ENCODE results near the gene TSPAN16. TPM values are rescaled to one million over a fixed set of nuclear protein-coding genes. Genes with fewer than 3 reads are reported as not detected.
A peak's percentile ranks its signal among the peaks of the same experiment; 100 is the strongest.
"Not testable (repeated sequence)": the region's sequence is repeated elsewhere in the genome, so short reads cannot be mapped to it uniquely, and the experiment has no call there.

Gene TSPAN16
- total and polyA plus RNA-seq, 10 donors = not detected

DNA sequence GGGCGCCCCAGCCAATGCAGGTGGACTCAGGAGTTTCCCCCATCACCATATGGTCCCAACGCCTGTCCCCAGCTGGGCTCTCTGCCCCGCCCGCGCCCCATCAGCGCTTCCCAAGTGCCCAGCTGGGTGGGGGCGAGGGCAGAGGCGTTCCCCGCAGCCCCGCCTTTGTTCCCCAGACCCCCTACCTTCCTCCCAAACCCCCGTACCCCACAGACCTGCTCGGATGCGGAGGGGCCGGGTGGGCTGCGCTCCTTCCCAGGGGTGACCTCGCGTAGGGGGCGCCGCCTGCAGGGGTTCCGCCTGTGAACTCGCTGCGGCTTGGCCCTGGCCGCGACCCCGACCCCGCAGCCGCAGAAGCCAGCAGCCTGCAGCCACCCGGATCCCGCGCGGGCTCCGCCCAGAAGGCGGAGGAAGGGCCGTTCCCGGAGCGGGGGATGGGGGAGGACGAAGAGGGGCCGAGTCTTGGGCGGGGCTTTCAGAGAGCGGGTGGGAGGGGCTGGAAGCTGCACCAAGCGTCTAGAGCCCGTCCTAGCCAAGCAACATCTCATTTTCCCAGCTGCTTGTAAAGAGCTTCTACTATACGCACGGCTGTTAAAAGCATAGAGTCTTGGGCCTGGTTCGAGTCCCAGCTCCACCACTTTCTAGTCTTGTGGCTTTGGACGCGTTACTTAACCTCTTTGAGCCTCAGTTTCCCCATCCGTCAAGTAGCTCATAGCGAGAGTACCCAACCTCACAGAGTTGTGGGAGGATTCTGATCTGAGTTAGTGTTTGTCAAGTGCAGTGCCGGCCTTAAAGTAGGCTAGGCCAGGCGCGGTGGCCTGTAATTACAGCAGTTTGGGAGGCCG lies 43.5 kb downstream of the TSPAN16 start, which contains the start of gene RAB3D:
RAB3D (minus strand) TSS at position 404 of the 845 bp plus-strand sequence. CDS start 2,258 bp downstream, outside the sequence.
- peak; percentile 98 for DNase-seq
- no peaks in the 10 kb centered on the region for H3K27me3 ChIP-seq (replicated peaks in 1 of 7)
- WGBS, 5 donors = 5 to 26% (median 7%) methylated on average over 11 to 53 of the region's 53 CpGs
- peak within 1 kb of the TSS; percentile 53 to 96 (median 82) for H3K27ac ChIP-seq
- H3K4me1 ChIP-seq = peaks cover 18 to 73% (median 47%) of the 10 kb centered on the region in 6 donors
- intact Hi-C loops (cut with DNase I; ENCODE audit: low total_unique reads) = no loop called here
- H3K36me3 ChIP-seq = peaks cover 0 to 51% (median 21%) of the 10 kb centered on the region in 6 donors
- H3K9me3 ChIP-seq = peaks cover 0 to 6% (median 0%) of the 10 kb centered on the region in 8 donors
- TF ChIP-seq CTCF (IDR thresholded peaks at IDR 0.05 in 8 of 11, conservative IDR thresholded peaks at IDR 0.05 in 3 of 11) (peak in 1 of 11 experiments; percentile 21), POLR2AphosphoS5 (IDR thresholded peaks at IDR 0.05) (peak; percentile 90 to 94 (median 92)), POLR2A (IDR thresholded peaks at IDR 0.05) (peak in 2 of 3 donors; percentile 31 to 41)
- peak within 1 kb of the TSS; percentile 57 to 86 (median 72) for H3K4me3 ChIP-seq

- H3K9me3 ChIP-seq; DNase-seq; H3K27me3 ChIP-seq (replicated peaks in 1 of 7); intact Hi-C loops (cut with DNase I; ENCODE audit: low total_unique reads): not testable (repeated sequence)
- peaks cover 0 to 45% (median 15%) of the 10 kb centered on the region in 6 donors for H3K36me3 ChIP-seq
- peak overlapping the region in 6 of 8 donors; percentile 57 to 86 (median 76) for H3K4me3 ChIP-seq
- H3K4me1 ChIP-seq = peaks cover 24 to 79% (median 53%) of the 10 kb centered on the region in 6 donors
- 86 to 88% (median 87%) methylated on average over 8 of the region's 8 CpGs for WGBS, 5 donors
- peak overlapping the region in 7 of 8 donors; percentile 67 to 96 (median 84) for H3K27ac ChIP-seq
These were observed 44.1 kb downstream of the TSPAN16 start for GRCh38 chr19:11340099-11340467.

GRCh38 chr19:11342429-11342828 lies 46.5 kb downstream of the TSPAN16 start:
- no peak for DNase-seq
- no peaks in the 10 kb centered on the region for H3K9me3 ChIP-seq
- H3K4me1 ChIP-seq = peaks cover 30 to 80% (median 63%) of the 10 kb centered on the region in 6 donors
- WGBS, 5 donors = 90 to 97% (median 92%) methylated on average over 3 of the region's 3 CpGs
- H3K4me3 ChIP-seq = no peak overlapping the region
- H3K27ac ChIP-seq = no peak overlapping the region
- H3K27me3 ChIP-seq (replicated peaks in 1 of 7) = no peaks in the 10 kb centered on the region
- intact Hi-C loops (cut with DNase I; ENCODE audit: low total_unique reads) = no loop called here
- TF ChIP-seq POLR2AphosphoS5 (IDR thresholded peaks at IDR 0.05) = no peak
- no peak for TF ChIP-seq CTCF (IDR thresholded peaks at IDR 0.05 in 8 of 11, conservative IDR thresholded peaks at IDR 0.05 in 3 of 11)
- H3K36me3 ChIP-seq = peaks cover 0 to 24% (median 0%) of the 10 kb centered on the region in 6 donors

DNA sequence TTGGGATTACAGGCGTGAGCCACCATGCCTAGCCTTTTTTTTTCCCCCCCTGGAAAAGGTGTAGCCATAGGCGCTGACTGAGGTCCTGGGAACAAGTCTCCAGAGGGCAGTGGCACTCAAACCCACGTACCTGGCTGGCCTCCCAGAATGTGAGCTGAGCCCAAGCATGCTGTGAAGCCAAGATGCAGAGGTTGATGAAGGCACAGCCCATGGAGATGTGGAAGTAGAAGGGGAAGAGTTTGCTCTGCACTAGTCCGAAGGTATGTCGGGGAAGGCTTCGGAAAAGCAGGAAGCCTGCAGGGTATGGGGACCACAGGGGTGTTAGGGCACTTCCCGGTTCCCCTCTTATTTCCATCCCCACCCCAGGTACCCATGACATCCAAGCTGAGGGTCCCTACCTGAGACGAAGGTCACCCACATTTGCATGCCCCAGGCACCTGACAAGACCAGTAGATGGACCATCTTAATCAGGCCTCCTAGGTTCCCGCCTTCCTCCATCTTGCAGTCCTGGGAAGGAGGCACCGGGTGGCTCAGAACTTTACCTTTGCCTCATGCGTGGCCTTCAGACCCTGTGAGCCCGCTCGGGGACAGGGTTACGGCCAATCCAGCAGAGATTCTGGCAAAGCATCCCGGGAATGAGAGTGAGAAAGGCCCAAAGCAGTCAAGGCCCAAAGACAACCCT lies 49.3 kb downstream of the TSPAN16 start:
- intact Hi-C loops (cut with DNase I; ENCODE audit: low total_unique reads) = no loop called here
- WGBS, 5 donors = 46 to 68% (median 58%) methylated on average over 14 to 15 of the region's 15 CpGs
- H3K27me3 ChIP-seq (replicated peaks in 1 of 7) = no peaks in the 10 kb centered on the region
- peak overlapping the region in 7 of 8 donors; percentile 77 to 95 (median 86) for H3K27ac ChIP-seq
- peaks cover 0 to 10% (median 8%) of the 10 kb centered on the region in 8 donors for H3K9me3 ChIP-seq
- TF ChIP-seq CTCF (IDR thresholded peaks at IDR 0.05 in 8 of 11, conservative IDR thresholded peaks at IDR 0.05 in 3 of 11) (no peak), POLR2A (IDR thresholded peaks at IDR 0.05) (no peak), POLR2AphosphoS5 (IDR thresholded peaks at IDR 0.05) (no peak)
- peak overlapping the region in 7 of 8 donors; percentile 54 to 91 (median 65) for H3K4me3 ChIP-seq
- no peak for DNase-seq
- peaks cover 0 to 35% (median 0%) of the 10 kb centered on the region in 6 donors for H3K36me3 ChIP-seq
- H3K4me1 ChIP-seq = peaks cover 19 to 56% (median 38%) of the 10 kb centered on the region in 6 donors

Data from spleen (tissue), 11 donors.